NB4 (cell line): Measurements from ENCODE around the gene BMF.

Experiments used
- CTCF ChIP-seq: IDR thresholded peaks from one replicate; pipeline ENCODE4 v1.5.1; 2012; ENCODE audit warnings: low read depth, low read length
- MYC ChIP-seq: IDR thresholded peaks from 2 replicates; pipeline ENCODE4 v1.6.1; 2011; ENCODE audit warnings: low read depth, low read length
- POLR2A ChIP-seq: IDR thresholded peaks from 2 replicates; pipeline ENCODE4 v1.6.1; 2011; ENCODE audit warnings: mild to moderate bottlenecking; ENCODE audit not compliant: insufficient read length; ENCODE audit errors: extremely low read depth

GRCh38 chr15:40098489-40099261 lies 10.0 kb downstream of the BMF start:
- TF ChIP-seq POLR2A = peak; percentile 54
- TF ChIP-seq CTCF = no peak
- TF ChIP-seq MYC = peak; percentile 89
